Activated CD4-positive, alpha-beta T cell treated with anti-CD3 and anti-CD28 coated beads, Interleukin-2, amount 10 ng/mL, durations not matched to agents 24 days and 14 days (primary cell): Measurements from ENCODE around the gene CCDC18. TPM values are rescaled to one million over a fixed set of nuclear protein-coding genes. Genes with fewer than 3 reads are reported as not detected.
A peak's percentile ranks its signal among the peaks of the same experiment; 100 is the strongest.
"Not testable (repeated sequence)": the region's sequence is repeated elsewhere in the genome, so short reads cannot be mapped to it uniquely, and the experiment has no call there.

Experiments
- DNase-seq: peaks from one replicate; pipeline ENCODE4 v3.0.0; 2022
- H3K27ac Mint-ChIP-seq: one replicate; pipeline ENCODE4 v1.8.0; 2022; ENCODE audit warnings: mild to moderate bottlenecking, mixed read lengths
- H3K27me3 Mint-ChIP-seq: one replicate; pipeline ENCODE4 v1.8.0; 2022; ENCODE audit warnings: mixed read lengths
- H3K36me3 Mint-ChIP-seq: one replicate; pipeline ENCODE4 v1.8.0; 2022; ENCODE audit warnings: low read depth, mild to moderate bottlenecking, mixed read lengths
- H3K4me1 Mint-ChIP-seq: one replicate; pipeline ENCODE4 v1.8.0; 2021; ENCODE audit warnings: mixed read lengths
- H3K4me3 Mint-ChIP-seq: one replicate; pipeline ENCODE4 v1.8.0; 2022; ENCODE audit warnings: mild to moderate bottlenecking, moderate library complexity, mixed read lengths
- H3K9me3 Mint-ChIP-seq: one replicate; pipeline ENCODE4 v1.8.0; 2021; ENCODE audit warnings: mixed read lengths
- intact Hi-C: fragments of 100-400 bp; cut with micrococcal nuclease; formaldehyde crosslinking; loops from one replicate; pipeline ENCODE4 v1.15.1; 2023
- total RNA-seq: library from RNA; stranded (reverse); gene quantifications from 2 replicates; pipeline ENCODE4 v1.2.3, GENCODE V29; 2022

Gene CCDC18
- total RNA-seq, 1 donor from 2014 or later, result 17.9 TPM

DNA sequence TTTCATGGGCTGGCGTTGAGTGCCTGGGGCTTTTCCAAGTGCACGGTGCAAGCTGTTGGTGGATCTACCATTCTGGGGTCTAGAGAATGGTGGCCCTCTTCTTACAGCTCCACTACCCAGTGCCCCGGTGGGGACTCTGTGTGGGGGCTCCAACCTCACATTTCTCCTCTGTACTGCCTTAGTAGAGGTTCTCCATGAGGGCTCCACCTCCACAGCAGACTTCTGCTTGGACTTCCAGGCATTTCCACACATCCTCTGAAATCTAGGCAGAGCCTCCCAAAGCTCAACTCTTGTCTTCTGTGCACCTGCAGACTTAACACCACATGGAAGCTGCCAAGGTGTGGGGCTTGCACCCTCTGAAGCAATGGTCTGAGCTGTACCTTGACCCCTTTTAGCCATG, 82.1 kb downstream of the CCDC18 start:
- intact Hi-C loops, result no loop called here
- Mint-ChIP-seq H3K9me3 (peaks cover 39% of the 10 kb centered on the region), H3K27ac (no peak overlapping the region), H3K36me3 (peaks cover 67% of the 10 kb centered on the region), H3K4me3 (no peak overlapping the region), H3K27me3 (no peaks in the 10 kb centered on the region), H3K4me1 (no peaks in the 10 kb centered on the region)
- no peak for DNase-seq

DNA sequence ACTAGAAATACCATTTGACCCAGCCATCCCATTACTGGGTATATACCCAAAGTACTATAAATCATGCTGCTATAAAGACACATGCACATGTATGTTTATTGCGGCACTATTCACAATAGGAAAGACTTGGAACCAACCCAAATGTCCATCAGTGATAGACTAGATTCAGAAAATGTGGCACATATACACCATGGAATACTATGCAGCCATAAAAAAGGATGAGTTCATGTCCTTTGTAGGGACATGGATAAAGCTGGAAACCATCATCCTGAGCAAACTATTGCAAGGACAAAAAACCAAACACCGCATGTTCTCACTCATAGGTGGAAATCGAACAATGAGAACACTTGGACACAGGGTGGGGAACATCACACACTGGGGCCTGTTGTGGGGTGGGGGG, 88.4 kb downstream of the CCDC18 start:
- intact Hi-C loops, H3K27ac Mint-ChIP-seq, H3K4me3 Mint-ChIP-seq, H3K4me1 Mint-ChIP-seq, H3K27me3 Mint-ChIP-seq, DNase-seq: not testable (repeated sequence)
- H3K36me3 Mint-ChIP-seq, result peaks cover 49% of the 10 kb centered on the region
- H3K9me3 Mint-ChIP-seq, result peaks cover 24% of the 10 kb centered on the region

DNA sequence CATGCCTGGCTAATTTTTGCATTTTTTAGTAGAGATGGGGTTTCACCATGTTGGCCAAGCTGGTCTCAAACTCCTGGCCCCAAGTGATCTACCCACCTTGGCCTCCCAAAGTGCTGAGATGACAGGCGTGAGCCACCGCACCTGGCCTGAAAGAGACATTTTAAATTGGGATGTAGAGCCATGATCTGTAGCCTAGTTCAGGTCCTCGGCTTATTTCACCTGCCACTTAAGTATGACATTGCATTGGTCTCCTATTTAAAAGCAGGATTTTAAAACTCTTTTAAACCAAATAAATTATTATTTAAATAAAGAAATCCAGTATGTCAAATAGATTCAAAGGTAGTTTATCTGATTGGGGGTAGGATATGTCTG, 94.7 kb downstream of the CCDC18 start:
- peaks cover 18% of the 10 kb centered on the region for H3K36me3 Mint-ChIP-seq
- intact Hi-C loops, H3K27ac Mint-ChIP-seq, H3K27me3 Mint-ChIP-seq, H3K4me3 Mint-ChIP-seq, DNase-seq, H3K4me1 Mint-ChIP-seq, H3K9me3 Mint-ChIP-seq: not testable (repeated sequence)

DNA sequence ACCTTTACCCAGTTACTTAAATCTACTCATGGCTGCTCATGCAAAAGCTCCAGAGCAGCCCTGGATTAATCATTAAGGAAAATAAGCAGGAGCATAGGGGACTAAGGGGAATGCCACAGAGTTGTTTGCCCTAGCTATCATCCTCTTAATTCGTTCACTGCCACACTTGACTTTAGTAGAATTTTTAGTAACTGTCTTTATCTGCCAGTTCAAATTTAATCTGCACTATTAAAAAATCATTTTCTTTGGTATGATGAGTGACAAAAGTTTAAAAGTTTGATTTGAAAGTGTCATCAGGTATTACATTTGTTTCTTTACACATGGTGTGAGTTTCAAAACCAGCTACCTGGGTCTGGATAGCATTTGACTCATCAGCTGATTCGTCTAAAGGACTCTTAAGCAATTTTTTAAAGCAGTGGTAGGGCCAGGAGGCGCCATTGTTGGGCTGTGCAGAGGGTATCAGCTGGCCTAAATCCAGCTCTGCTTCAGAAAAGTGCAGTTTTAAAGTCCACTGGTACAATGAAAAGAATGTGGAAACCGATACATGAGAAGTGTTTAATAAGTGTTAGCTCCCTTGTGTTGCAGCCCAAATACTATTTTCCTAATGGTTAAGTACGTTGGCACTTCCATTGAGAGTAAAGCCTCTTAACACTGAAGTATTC, 95.2 kb downstream of the CCDC18 start:
- Mint-ChIP-seq H3K27me3 (no peaks in the 10 kb centered on the region), H3K4me1 (no peaks in the 10 kb centered on the region), H3K9me3 (peaks cover 5% of the 10 kb centered on the region), H3K4me3 (no peak overlapping the region), H3K27ac (no peak overlapping the region), H3K36me3 (peaks cover 17% of the 10 kb centered on the region)
- intact Hi-C loops, result no loop called here
- DNase-seq, result no peak

DNA sequence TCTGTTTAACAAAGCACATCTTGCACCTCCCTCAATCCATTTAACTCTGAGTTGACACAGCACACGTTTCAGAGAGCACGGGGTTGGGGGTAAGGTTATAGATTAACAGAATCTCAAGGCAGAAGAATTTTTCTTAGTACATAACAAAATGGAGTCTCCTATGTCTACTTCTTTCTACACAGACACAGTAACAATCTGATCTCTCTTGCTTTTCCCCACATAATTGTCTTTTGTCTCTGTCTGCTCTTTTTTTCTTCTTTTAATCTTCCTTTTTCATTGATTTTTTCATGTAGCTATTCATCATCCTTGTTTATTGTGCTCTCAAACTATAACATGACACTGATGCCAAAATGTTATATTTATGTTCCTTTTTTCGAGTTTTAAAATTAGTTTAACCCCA, 97.0 kb downstream of the CCDC18 start:
- DNase-seq, H3K9me3 Mint-ChIP-seq: not testable (repeated sequence)

DNA sequence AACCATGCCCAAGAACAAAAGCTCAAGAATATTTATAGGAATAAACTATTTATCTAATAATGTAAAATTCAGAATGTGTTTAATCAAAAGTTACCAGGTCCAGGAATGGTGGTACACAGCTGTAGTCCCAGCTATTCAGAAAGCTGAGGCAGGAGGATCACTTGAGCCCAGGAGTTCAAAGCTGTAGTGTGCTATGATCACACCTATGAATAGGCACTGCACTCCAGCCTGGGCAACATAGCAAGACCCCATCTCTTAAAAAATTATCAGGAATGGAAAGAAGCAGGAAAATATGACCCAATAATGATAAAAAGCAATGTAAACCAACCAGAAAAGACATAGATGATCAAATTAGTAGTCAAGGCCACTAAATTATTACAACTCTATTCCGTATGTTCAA, 103.0 kb downstream of the CCDC18 start:
- no peak overlapping the region for H3K27ac Mint-ChIP-seq
- H3K4me1 Mint-ChIP-seq, result no peaks in the 10 kb centered on the region
- H3K4me3 Mint-ChIP-seq, result no peak overlapping the region
- no peak for DNase-seq
- peaks cover 31% of the 10 kb centered on the region for H3K36me3 Mint-ChIP-seq
- H3K9me3 Mint-ChIP-seq, result peaks cover 12% of the 10 kb centered on the region
- intact Hi-C loops, result no loop called here
- no peaks in the 10 kb centered on the region for H3K27me3 Mint-ChIP-seq

More for the DNA sequence above, 97.0 kb downstream of the CCDC18 start:
- H3K4me3 Mint-ChIP-seq, intact Hi-C loops, H3K4me1 Mint-ChIP-seq, H3K27ac Mint-ChIP-seq, H3K27me3 Mint-ChIP-seq: not testable (repeated sequence)
- peaks cover 19% of the 10 kb centered on the region for H3K36me3 Mint-ChIP-seq

DNA sequence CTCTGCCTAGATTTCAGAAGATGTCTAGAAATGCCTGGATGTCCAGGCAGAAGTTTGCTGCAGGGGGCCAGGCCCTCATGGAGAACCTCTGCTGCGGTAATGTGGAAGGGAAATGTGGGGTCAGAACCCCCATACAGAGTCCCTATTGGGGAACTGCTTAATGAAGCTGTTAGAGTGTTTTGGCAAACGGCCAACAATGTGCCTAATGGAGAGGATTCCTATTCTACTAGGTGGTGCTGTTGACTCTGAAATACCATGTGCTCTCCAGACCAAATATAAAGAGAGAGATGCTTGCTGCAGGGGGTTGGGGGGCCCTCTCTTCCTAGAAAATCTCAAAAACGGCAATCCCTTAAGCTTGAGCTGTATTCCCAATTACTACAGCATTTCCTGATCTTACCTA, 108.0 kb downstream of the CCDC18 start:
- intact Hi-C loops, result no loop called here
- no peak for DNase-seq
- no peaks in the 10 kb centered on the region for H3K27me3 Mint-ChIP-seq
- no peak overlapping the region for H3K4me3 Mint-ChIP-seq
- no peak overlapping the region for H3K27ac Mint-ChIP-seq
- H3K36me3 Mint-ChIP-seq, result peaks cover 30% of the 10 kb centered on the region
- H3K9me3 Mint-ChIP-seq, result peaks cover 13% of the 10 kb centered on the region
- H3K4me1 Mint-ChIP-seq, result no peaks in the 10 kb centered on the region

DNA sequence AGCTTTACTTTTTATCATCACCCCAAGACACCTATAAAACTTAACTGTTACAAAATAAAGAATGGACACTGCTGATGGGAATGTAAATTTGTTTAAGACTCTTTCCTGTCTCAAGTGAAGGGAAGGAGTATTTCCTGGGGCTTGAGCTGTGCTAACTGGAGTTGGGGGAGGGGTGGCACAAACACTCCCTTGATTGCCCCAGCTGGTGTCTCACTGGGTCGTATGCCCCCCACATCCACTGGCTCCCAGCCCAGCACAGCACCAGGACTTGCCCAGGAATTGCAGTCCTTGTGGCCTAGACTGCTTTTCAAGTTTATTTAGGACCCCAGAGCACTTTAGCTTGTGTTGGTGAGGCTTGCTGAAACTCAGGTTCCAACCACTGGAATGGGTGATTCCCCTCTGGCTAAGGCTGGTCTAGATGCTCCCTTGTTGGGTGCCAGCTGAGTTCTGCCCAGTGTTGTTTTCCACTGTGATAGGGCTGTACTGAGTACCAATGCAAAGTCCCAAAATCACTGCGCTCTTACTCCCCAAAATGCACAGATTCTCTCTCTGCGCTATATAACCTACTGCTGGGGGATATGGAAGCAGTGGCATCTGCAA, 116.1 kb downstream of the CCDC18 start:
- Mint-ChIP-seq H3K4me1 (peaks cover 3% of the 10 kb centered on the region), H3K27ac (no peak overlapping the region), H3K9me3 (no peaks in the 10 kb centered on the region), H3K36me3 (peaks cover 3% of the 10 kb centered on the region), H3K4me3 (no peak overlapping the region), H3K27me3 (no peaks in the 10 kb centered on the region)
- DNase-seq, result no peak
- intact Hi-C loops, result no loop called here

DNA sequence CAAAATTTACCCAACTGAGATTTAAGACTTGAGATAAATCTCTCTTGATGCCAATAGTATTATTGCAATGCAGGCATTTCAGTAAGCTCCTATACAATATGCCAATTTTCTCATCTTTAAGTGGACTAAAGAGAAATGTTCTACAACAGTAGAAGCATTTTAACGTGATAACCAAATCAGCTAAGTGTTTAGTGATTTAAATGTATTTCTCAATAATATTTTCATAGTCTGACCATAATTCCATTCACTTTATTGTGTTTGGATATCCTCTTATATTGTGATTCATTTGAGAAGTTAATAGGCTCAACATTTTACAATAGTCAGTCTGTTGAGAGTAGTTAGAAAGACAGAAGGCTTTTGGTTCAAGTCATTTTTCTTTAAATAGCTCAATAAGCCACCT, 120.6 kb downstream of the CCDC18 start:
- Mint-ChIP-seq H3K36me3 (no peaks in the 10 kb centered on the region), H3K9me3 (no peaks in the 10 kb centered on the region), H3K4me3 (no peak overlapping the region), H3K27me3 (no peaks in the 10 kb centered on the region), H3K27ac (no peak overlapping the region), H3K4me1 (no peaks in the 10 kb centered on the region)
- no peak for DNase-seq
- intact Hi-C loops, result loop anchor here (10.0 kb wide), 2 partner anchors 134 to 324 kb away; no protein-coding TSS in a partner anchor

DNA sequence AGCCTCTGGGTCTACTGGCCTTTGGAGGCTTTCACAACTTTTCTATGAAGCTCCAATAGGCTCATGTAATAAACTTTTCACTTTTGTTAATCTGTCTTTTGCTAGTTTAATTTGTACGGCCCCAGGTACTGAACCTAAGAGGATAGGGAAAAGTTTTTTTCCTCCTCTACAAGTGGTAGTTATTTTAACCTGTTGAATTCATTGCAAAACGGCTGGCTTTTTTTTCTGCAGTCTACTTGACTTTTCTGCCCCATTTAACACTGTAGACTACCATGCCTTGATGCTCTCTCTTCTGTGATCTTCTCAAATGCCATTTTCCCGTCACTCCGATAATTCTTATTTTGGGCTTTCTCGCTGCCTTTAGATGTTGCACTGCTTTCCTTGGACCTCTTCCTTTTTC, 121.6 kb downstream of the CCDC18 start:
- no peak overlapping the region for H3K27ac Mint-ChIP-seq
- H3K36me3 Mint-ChIP-seq, result no peaks in the 10 kb centered on the region
- no peaks in the 10 kb centered on the region for H3K4me1 Mint-ChIP-seq
- DNase-seq, result no peak
- intact Hi-C loops, result loop anchor here (10.0 kb wide), 2 partner anchors 133 to 323 kb away; no protein-coding TSS in a partner anchor
- no peak overlapping the region for H3K4me3 Mint-ChIP-seq
- no peaks in the 10 kb centered on the region for H3K27me3 Mint-ChIP-seq
- no peaks in the 10 kb centered on the region for H3K9me3 Mint-ChIP-seq

DNA sequence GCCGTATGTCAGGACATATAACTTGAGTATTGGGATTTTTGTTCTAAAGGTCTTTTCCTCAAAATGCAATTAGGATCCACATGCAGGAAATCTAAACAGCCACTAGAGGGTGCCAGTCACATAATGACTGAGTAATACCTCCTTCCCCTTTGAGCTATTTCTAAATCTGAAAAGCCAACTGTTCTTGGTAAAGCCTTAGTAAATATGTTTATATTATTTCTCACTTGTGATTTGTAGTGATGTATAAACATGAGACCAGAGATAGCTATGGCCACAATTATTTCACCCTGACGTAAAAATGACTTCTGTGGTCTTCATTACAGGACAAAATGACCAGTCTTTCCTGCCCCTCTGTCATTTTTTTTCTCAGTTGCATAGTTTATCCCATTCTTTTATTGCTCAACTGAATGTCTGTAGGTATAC, 124.2 kb downstream of the CCDC18 start:
- H3K27ac Mint-ChIP-seq, result no peak overlapping the region
- H3K36me3 Mint-ChIP-seq, result peaks cover under 1% of the 10 kb centered on the region
- no peak overlapping the region for H3K4me3 Mint-ChIP-seq
- no peaks in the 10 kb centered on the region for H3K9me3 Mint-ChIP-seq
- H3K4me1 Mint-ChIP-seq, result no peaks in the 10 kb centered on the region
- H3K27me3 Mint-ChIP-seq, result no peaks in the 10 kb centered on the region
- DNase-seq, result peak; percentile 86
- intact Hi-C loops, result loop anchor here (2.0 to 10.0 kb wide), 3 partner anchors 42 to 320 kb away; no protein-coding TSS in a partner anchor

DNA sequence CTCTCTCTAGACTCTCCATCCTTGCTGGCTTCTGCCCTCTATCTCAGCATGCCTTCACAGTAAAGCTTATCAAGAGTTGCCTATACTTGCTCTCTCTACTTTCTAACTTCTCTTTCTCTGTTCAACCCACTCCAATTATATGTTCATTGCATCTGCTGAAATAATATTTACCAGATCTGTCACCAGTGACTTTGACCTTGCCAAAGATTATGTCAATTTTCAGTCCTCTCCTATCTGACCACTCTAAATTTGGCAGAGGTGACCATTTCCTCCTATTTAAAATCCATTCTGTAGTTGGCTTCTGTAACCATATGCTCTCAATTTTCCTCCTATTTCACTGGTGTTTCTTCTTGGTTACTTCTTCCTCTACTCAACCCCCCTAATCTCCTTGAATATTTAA, 126.4 kb downstream of the CCDC18 start:
- Mint-ChIP-seq H3K9me3 (no peaks in the 10 kb centered on the region), H3K27me3 (no peaks in the 10 kb centered on the region), H3K36me3 (peaks cover 5% of the 10 kb centered on the region), H3K4me3 (no peak overlapping the region), H3K4me1 (no peaks in the 10 kb centered on the region), H3K27ac (no peak overlapping the region)
- no peak for DNase-seq
- intact Hi-C loops, result loop anchor here (10.0 kb wide), 2 partner anchors 128 to 318 kb away; no protein-coding TSS in a partner anchor

DNA sequence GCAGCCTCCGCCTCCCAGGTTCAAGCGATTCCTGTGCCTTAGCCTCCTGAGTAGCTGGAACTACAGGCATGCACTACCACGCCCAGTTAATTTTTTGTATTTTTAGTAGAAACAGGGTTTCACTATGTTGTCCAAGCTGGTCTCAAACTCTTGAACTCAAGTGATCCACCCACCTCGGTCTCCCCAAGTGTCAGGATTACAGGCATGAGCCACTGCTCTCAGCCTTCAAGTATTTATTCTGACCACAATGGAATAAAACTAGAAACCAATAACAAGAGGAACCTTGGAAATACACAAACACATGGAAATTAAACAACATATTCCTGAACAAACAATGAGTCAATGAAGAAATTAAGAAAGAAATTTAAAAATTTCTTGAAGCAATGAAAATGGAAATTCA, 132.5 kb downstream of the CCDC18 start:
- Mint-ChIP-seq H3K27me3 (no peaks in the 10 kb centered on the region), H3K27ac (no peak overlapping the region), H3K9me3 (no peaks in the 10 kb centered on the region), H3K4me1 (no peaks in the 10 kb centered on the region), H3K4me3 (no peak overlapping the region), H3K36me3 (peaks cover 7% of the 10 kb centered on the region)
- intact Hi-C loops, result no loop called here
- no peak for DNase-seq

DNA sequence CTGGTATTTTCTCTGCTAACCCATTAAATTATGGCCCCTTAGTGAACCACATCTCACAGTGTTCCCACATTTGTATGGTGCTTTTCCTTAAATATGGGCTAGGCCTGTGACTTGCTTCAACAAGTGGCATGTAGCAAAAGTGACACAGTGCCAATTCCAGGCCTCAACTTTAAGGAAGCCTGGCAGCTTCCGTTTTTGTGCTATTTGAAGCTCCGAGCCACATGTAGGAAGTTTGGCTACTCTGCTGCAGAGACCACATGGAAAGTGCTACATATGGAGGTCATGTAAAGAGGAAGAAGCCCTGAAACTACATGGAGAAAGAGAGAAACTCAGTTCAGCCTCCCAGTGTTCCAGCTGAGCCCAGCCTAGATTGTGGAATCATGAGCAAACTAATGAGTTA, 136.7 kb downstream of the CCDC18 start:
- no peak overlapping the region for H3K4me3 Mint-ChIP-seq
- H3K9me3 Mint-ChIP-seq, result no peaks in the 10 kb centered on the region
- intact Hi-C loops, result no loop called here
- no peak for DNase-seq
- H3K36me3 Mint-ChIP-seq, result peaks cover 2% of the 10 kb centered on the region
- no peak overlapping the region for H3K27ac Mint-ChIP-seq
- H3K27me3 Mint-ChIP-seq, result no peaks in the 10 kb centered on the region
- no peaks in the 10 kb centered on the region for H3K4me1 Mint-ChIP-seq

DNA sequence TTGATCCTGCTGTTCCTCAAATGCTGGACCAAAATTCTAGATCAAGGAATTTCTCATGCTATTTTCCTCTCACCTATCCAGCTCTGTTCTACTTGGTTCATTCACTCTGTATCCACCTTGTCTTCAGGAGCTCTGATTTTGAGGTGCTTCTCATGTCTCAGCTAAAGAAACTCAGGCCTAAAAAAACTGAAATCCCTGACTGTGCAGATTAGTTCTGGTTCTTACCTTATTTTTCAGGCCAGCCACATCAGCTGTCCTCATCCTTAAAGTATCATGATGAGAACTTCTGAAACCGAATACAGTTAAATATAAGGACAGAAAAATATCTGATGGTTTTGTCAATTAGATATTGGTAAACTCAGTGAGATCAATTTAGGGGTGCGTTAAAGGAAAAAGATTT, 137.4 kb downstream of the CCDC18 start:
- intact Hi-C loops, result no loop called here
- Mint-ChIP-seq H3K27ac (no peak overlapping the region), H3K27me3 (no peaks in the 10 kb centered on the region), H3K36me3 (peaks cover 2% of the 10 kb centered on the region), H3K9me3 (no peaks in the 10 kb centered on the region), H3K4me1 (no peaks in the 10 kb centered on the region), H3K4me3 (no peak overlapping the region)
- DNase-seq, result no peak
